ENCODE measurements around the gene WFDC1. TPM values are rescaled to one million over a fixed set of nuclear protein-coding genes. Genes with fewer than 3 reads are reported as not detected.
A peak's percentile ranks its signal among the peaks of the same experiment; 100 is the strongest.

WFDC1 gene
- polyA plus RNA-seq, 1 experiment: 85.8 TPM

DNA sequence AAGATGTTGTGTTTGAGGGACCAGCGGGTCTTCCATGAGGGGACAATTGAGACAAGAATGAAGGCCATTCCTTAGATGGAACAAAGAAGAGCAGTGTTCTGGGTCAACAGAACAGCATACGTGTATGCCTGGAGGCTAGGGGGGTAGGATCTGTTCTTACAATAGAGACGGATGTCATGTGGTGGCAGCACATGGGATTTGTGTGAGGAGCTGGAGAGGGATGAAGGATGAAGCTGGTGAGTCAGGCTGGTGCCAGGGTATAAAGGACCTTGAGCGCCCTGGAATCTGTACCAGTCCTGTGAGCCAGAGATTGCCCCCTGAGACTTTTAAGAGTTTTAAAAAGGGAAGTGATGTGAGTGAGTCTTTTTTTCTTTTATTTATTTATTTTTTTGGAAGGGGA lies 22.8 kb upstream of the WFDC1 start:
- POLR2A ChIA-PET: no interaction called here
- no peak overlapping the region for H3K4me3 ChIP-seq (ENCODE audit: low read depth, low read length)
- H3K36me3 ChIP-seq (ENCODE audit: control insufficient read depth, insufficient read depth, low read length): no peaks in the 10 kb centered on the region
- no peak for DNase-seq (ENCODE audit: low read depth)
- no peak for TF ChIP-seq CTCF (IDR thresholded peaks at IDR 0.05; ENCODE audit: insufficient read depth, low read depth, low read length)
- CTCF ChIA-PET: interaction anchor here (1.3 to 2.8 kb wide), 4 partner anchors 8 to 85 kb away, joined by 3 to 14 read pairs (median 4); partner anchors contain the start of gene TAF1C
- H3K27me3 ChIP-seq (ENCODE audit: control insufficient read depth, insufficient read depth, low read length): peaks cover 7% of the 10 kb centered on the region

- no peak for DNase-seq (ENCODE audit: low read depth)
- no peak overlapping the region for H3K4me3 ChIP-seq (ENCODE audit: low read depth, low read length)
- CTCF ChIA-PET: interaction anchor here (0.7 to 2.8 kb wide), 3 partner anchors 9 to 86 kb away, joined by 3 to 14 read pairs (median 4); partner anchors contain the start of gene TAF1C
- peaks cover 7% of the 10 kb centered on the region for H3K27me3 ChIP-seq (ENCODE audit: control insufficient read depth, insufficient read depth, low read length)
- no peak for TF ChIP-seq CTCF (IDR thresholded peaks at IDR 0.05; ENCODE audit: insufficient read depth, low read depth, low read length)
- POLR2A ChIA-PET: no interaction called here
- no peaks in the 10 kb centered on the region for H3K36me3 ChIP-seq (ENCODE audit: control insufficient read depth, insufficient read depth, low read length)
These were observed 21.8 kb upstream of the WFDC1 start for GRCh38 chr16:84272740-84273320.

DNA sequence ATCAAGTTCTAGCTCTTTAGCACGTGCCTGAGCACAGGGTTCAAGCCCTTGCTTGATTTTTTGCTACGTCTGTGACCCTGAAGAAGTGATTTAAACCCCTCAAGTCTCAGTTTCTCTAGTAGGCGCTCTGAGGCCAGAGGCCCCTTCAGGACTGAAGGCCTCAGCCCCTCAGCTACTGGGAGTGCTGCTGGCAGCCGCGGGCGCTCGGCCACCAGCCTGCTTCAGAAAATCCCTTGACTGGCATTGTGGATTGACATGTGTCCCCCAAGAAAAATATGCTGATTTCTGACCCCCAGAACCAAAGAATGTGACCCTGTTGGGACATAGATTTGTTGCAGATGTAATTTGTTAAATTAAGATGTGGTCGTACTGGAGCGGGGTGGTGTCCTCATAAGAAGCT lies 20.2 kb upstream of the WFDC1 start:
- Histone ChIP-seq H3K27me3 (ENCODE audit: control insufficient read depth, insufficient read depth, low read length) (peaks cover 5% of the 10 kb centered on the region; the same call in 1 of the 2 replicates), H3K36me3 (ENCODE audit: control insufficient read depth, insufficient read depth, low read length) (no peaks in the 10 kb centered on the region), H3K4me3 (ENCODE audit: low read depth, low read length) (no peak overlapping the region)
- no peak for DNase-seq (ENCODE audit: low read depth)
- CTCF ChIA-PET: interaction anchor here (5.7 to 7.1 kb wide), 3 partner anchors 14 to 209 kb away, joined by 35 to 134 read pairs (median 58); no protein-coding TSS in a partner anchor
- POLR2A ChIA-PET: no interaction called here
- no peak for TF ChIP-seq CTCF (IDR thresholded peaks at IDR 0.05; ENCODE audit: insufficient read depth, low read depth, low read length)

- no peak for TF ChIP-seq CTCF (IDR thresholded peaks at IDR 0.05; ENCODE audit: insufficient read depth, low read depth, low read length)
- H3K4me3 ChIP-seq (ENCODE audit: low read depth, low read length): no peak overlapping the region
- H3K36me3 ChIP-seq (ENCODE audit: control insufficient read depth, insufficient read depth, low read length): no peaks in the 10 kb centered on the region
- CTCF ChIA-PET: interaction anchor here (0.7 to 7.1 kb wide), 9 partner anchors 9 to 441 kb away, joined by 3 to 134 read pairs (median 11); no protein-coding TSS in a partner anchor
- H3K27me3 ChIP-seq (ENCODE audit: control insufficient read depth, insufficient read depth, low read length): 0 out of 2 replicates have a peak, but pooled peaks cover 5% of the 10 kb centered on the region
- DNase-seq (ENCODE audit: low read depth): no peak
- POLR2A ChIA-PET: no interaction called here
These were observed 19.0 kb upstream of the WFDC1 start for GRCh38 chr16:84275585-84276151.

GRCh38 chr16:84277244-84277823 lies 17.3 kb upstream of the WFDC1 start:
- no peaks in the 10 kb centered on the region for H3K36me3 ChIP-seq (ENCODE audit: control insufficient read depth, insufficient read depth, low read length)
- no peak for DNase-seq (ENCODE audit: low read depth)
- 0 out of 2 replicates have a peak, but pooled peaks cover 5% of the 10 kb centered on the region for H3K27me3 ChIP-seq (ENCODE audit: control insufficient read depth, insufficient read depth, low read length)
- ChIA-PET POLR2A (no interaction called here), CTCF (interaction anchor here (0.5 to 7.1 kb wide), 29 partner anchors 9 to 229 kb away, joined by 3 to 134 read pairs (median 5); partner anchors contain the start of gene TAF1C)
- no peak overlapping the region for H3K4me3 ChIP-seq (ENCODE audit: low read depth, low read length)
- peak; percentile 88 for TF ChIP-seq CTCF (IDR thresholded peaks at IDR 0.05; ENCODE audit: insufficient read depth, low read depth, low read length)
